Right lobe of liver (tissue), 6 donors: Measurements from ENCODE around the gene CDH8. TPM values are rescaled to one million over a fixed set of nuclear protein-coding genes. Genes with fewer than 3 reads are reported as not detected.

Source experiments
- ATAC-seq, 4 donors: fragments of 200-7000 bp; cut with Tn5 transposase; one replicate each; pipeline ENCODE4 v1.9.1; 2020; ENCODE audit warnings: mild to moderate bottlenecking in 4 of 4, moderate library complexity in 4 of 4
- DNase-seq, 3 donors: peaks; one replicate each; pipeline ENCODE4 v3.0.0-alpha.2; 2020
- H3K27ac ChIP-seq, 3 donors: fragments of 200-600 bp; one replicate each; pipeline ENCODE4 v1.8.0; 2022
- H3K27me3 ChIP-seq, 2 donors: fragments of 200-600 bp; one replicate each; pipeline ENCODE4 v1.8.0; 2022
- H3K36me3 ChIP-seq, 4 donors: fragments of 200-600 bp; sonication (generic) in 1 of 4; one replicate each; pipeline versions ENCODE4 v1.5.1 to v1.8.0; 2017 to 2022; ENCODE audit warnings: control low read depth in 1 of 4
- H3K4me1 ChIP-seq, 4 donors: fragments of 200-600 bp; sonication (generic) in 1 of 4; one replicate each; pipeline versions ENCODE4 v1.5.1 to v1.8.0; 2017 to 2022; ENCODE audit warnings: control low read depth in 1 of 4
- H3K4me3 ChIP-seq, 3 donors: fragments of 200-600 bp; one replicate each; pipeline ENCODE4 v1.8.0; 2022
- H3K9me3 ChIP-seq, 4 donors: fragments of 200-600 bp; sonication (generic) in 1 of 4; one replicate each; pipeline versions ENCODE4 v1.5.1 to v1.8.0; 2017 to 2022; ENCODE audit warnings: control low read depth in 1 of 4
- POLR2A ChIP-seq: fragments of 450-650 bp; IDR thresholded peaks from one replicate; pipeline ENCODE4 v1.6.1; 2017; ENCODE audit warnings: antibody characterized with exemption, mild to moderate bottlenecking
- WGBS: methylation state at CpG from one replicate; pipeline ENCODE4 v1.1.6; 2018; ENCODE audit warnings: low coverage, low lambda C conversion rate; ENCODE audit not compliant: insufficient coverage; ENCODE audit errors: missing lambda C conversion rate; 5-methylcytosine and 5-hydroxymethylcytosine counted together
- intact Hi-C, 2 donors: fragments of 100-400 bp; cut with DNase I; formaldehyde crosslinking; loops; one replicate each; pipeline versions ENCODE4 v1.11.2 to v1.14.1; 2022
- total RNA-seq, 6 experiments: library from RNA; depleted of rRNA in 2 of 6; stranded (reverse); fragments of >200 nt in 2 of 6; fragmentation: NEBNext Ultra II Directional in 3 of 6; extraction: Animal tissue kit (Norgen Biotek cat#: 25700) in 3 of 6; gene quantifications; one replicate each; pipeline versions ENCODE4 v1.1.0 to v1.2.4, GENCODE V29; 2016 to 2023
- TF ChIP-seq, protein P1 (sequence below), 4 donors: fragments of 200-600 bp in 3 of 4; fragments of 450-650 bp in 1 of 4; IDR thresholded peaks; one replicate each; pipeline versions ENCODE4 v1.5.1 to v1.8.0; 2016 to 2022; ENCODE audit warnings: antibody characterized with exemption in 4 of 4, mild to moderate bottlenecking in 2 of 4
- donor health status: DM: no; HTN: yes; CAD: no.
- donor health status: DM: no; HTN: no; CAD: no.
- donor health status: DM: no; HTN: no; CAD: no.
- donor health status: DM: no; HTN: yes; CAD: no.
- donor health status: DM: no; HTN: yes; CAD: no.

The CDH8 gene
- total RNA-seq, 6 experiments from 2014 or later = not detected

DNA sequence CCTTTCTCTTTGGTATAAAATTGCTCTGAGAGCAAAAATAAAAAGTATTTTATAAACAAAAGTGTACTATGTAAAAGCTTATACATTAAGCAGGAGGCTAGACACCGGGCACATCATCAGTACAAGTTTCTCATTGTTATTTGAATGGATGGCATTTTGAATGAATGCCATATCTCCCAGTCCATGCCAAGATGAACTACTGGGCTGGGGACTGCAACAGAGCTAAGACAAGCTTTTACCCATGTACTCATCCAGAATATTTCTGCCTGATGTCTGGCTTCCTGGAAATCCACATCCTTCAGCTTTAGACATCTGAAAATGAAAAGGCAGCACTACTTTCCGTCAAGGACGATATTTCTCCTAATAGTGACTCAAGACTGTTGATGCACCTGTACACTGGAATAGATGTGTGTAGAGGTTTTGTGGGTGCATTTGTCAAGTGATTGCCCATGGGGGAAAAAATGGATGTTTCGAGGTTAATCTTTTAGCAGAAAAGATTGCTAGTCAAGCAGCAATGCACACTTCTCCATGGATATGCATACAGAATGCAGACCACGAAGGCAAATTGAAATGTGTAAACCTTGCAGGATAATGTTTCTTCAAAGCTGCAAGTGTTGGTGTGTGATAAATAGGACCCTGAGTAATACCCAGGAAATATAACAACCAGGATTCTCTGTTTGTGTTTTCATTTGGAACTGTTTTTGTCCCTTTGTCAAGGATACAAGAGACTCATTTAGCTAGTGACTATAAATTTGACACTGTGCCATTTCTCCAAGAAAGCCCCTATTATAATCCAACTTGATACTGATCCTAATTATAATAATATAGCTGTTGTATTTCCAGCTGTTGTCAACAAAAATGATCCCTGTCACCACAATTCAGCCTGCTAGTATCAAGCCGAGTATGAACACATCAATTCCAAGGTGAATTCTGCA lies 173.8 kb downstream of the CDH8 start:
- DNase-seq (no peak), ATAC-seq (no peak)
- Histone ChIP-seq H3K4me1 (no peaks in the 10 kb centered on the region), H3K4me3 (no peak overlapping the region), H3K27me3 (no peaks in the 10 kb centered on the region), H3K36me3 (no peaks in the 10 kb centered on the region), H3K27ac (no peak overlapping the region), H3K9me3 (no peaks in the 10 kb centered on the region)
- intact Hi-C loops = no loop called here
- WGBS = 54% methylated on average over 6 of the region's 6 CpGs
- TF ChIP-seq POLR2A = no peak
- TF ChIP-seq, protein P1, sequence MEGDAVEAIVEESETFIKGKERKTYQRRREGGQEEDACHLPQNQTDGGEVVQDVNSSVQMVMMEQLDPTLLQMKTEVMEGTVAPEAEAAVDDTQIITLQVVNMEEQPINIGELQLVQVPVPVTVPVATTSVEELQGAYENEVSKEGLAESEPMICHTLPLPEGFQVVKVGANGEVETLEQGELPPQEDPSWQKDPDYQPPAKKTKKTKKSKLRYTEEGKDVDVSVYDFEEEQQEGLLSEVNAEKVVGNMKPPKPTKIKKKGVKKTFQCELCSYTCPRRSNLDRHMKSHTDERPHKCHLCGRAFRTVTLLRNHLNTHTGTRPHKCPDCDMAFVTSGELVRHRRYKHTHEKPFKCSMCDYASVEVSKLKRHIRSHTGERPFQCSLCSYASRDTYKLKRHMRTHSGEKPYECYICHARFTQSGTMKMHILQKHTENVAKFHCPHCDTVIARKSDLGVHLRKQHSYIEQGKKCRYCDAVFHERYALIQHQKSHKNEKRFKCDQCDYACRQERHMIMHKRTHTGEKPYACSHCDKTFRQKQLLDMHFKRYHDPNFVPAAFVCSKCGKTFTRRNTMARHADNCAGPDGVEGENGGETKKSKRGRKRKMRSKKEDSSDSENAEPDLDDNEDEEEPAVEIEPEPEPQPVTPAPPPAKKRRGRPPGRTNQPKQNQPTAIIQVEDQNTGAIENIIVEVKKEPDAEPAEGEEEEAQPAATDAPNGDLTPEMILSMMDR (IDR thresholded peaks at IDR 0.05) = no peak

DNA sequence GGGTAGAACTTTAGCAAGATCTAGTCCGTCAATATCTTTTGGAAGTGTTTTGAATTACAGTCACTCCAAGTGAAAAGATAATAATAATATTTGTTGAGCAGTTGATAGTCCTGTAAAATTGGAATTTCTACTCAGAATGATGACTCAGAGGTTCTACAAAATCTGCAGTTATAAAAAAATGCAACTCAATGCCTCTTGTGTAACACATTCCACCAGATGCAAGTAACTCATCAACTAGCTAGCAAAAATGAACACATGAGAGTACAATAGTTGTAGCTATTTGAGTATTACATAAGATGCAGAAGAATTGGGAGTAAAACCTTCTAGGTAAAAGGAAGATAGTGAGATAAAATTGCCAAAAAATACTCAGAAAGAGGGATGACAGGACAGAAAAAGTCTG lies 177.2 kb downstream of the CDH8 start:
- 67% methylated on average over 1 of the region's 1 CpG for WGBS
- TF ChIP-seq, protein P1 (IDR thresholded peaks at IDR 0.05) = no peak
- no peak for TF ChIP-seq POLR2A
- no peak overlapping the region for H3K4me3 ChIP-seq
- H3K4me1 ChIP-seq = no peaks in the 10 kb centered on the region
- H3K27ac ChIP-seq = no peak overlapping the region
- no peaks in the 10 kb centered on the region for H3K27me3 ChIP-seq
- no peaks in the 10 kb centered on the region for H3K9me3 ChIP-seq
- intact Hi-C loops = no loop called here
- DNase-seq = no peak
- ATAC-seq = no peak
- no peaks in the 10 kb centered on the region for H3K36me3 ChIP-seq

DNA sequence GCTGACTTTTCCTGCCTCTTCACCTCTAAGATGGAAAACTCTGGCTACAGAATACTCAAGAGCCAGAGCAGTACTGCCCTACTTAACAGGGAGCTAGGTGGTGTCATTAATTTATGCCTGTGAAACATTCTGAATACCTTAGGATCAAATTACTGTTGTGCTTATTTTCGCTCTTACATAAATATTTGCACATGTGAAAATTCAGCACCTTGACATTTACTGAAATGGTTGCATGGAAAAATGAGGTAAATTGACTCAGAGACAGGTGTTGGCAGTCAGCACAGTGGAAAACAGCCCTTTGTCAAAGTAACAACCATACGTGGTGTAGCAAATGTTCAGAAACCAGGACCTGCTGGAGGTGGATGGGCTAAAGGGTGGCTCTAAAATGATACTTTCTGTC lies 193.6 kb downstream of the CDH8 start:
- ATAC-seq = no peak
- H3K27ac ChIP-seq = no peak overlapping the region
- H3K9me3 ChIP-seq = no peaks in the 10 kb centered on the region
- intact Hi-C loops = no loop called here
- H3K4me3 ChIP-seq = no peak overlapping the region
- 54% methylated on average over 2 of the region's 2 CpGs for WGBS
- no peak for TF ChIP-seq POLR2A
- TF ChIP-seq, protein P1 (IDR thresholded peaks at IDR 0.05) = no peak
- H3K27me3 ChIP-seq = no peaks in the 10 kb centered on the region
- no peak for DNase-seq
- H3K4me1 ChIP-seq = no peaks in the 10 kb centered on the region
- no peaks in the 10 kb centered on the region for H3K36me3 ChIP-seq

DNA sequence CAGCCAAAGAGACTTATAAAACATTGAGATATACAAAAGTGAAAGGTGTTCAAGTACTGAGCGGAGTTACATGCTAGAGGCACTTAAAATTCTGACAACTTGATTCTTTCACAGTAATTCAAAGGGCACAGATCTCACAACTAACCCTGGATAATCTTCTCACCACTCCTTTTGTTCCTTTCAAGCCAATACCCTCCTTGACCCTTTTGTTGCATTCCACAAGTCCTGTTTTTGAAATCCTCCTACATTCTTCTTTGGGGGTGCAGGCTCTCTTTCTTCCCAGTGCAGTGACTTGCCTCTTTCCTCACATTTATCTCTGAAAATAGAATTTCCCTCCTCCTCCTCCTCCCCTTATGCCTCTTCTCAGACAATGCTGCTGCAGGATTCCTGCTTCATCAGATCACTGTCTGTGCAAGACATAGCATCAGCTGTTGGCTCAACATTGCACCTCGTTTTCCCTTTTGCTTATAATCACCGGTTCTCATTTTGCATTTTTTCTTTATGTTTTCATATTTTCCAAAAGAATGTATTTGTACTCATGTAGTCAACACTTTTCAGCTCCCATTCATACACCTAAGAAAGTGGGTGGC lies 199.3 kb downstream of the CDH8 start:
- ATAC-seq (no peak), DNase-seq (no peak)
- no peaks in the 10 kb centered on the region for H3K27me3 ChIP-seq
- H3K9me3 ChIP-seq = no peaks in the 10 kb centered on the region
- H3K4me1 ChIP-seq = no peaks in the 10 kb centered on the region
- H3K36me3 ChIP-seq = no peaks in the 10 kb centered on the region
- WGBS = 48% methylated on average over 3 of the region's 3 CpGs
- H3K27ac ChIP-seq = no peak overlapping the region
- H3K4me3 ChIP-seq = no peak overlapping the region
- no peak for TF ChIP-seq POLR2A
- TF ChIP-seq, protein P1 (IDR thresholded peaks at IDR 0.05) = no peak
- intact Hi-C loops = no loop called here
